Measurements from ENCODE around the gene TBCD. TPM values are rescaled to one million over a fixed set of nuclear protein-coding genes. Genes with fewer than 3 reads are reported as not detected.
"Not testable (repeated sequence)": the region's sequence is repeated elsewhere in the genome, so short reads cannot be mapped to it uniquely, and the experiment has no call there.

The TBCD gene
- polyA plus RNA-seq, 2 donors, result 54.4 to 62.8 TPM

GRCh38 chr17:82780195-82780594 is 28.3 kb downstream of the TBCD start:
- peaks cover 11 to 24% of the 10 kb centered on the region in 2 donors for H3K36me3 ChIP-seq (ENCODE audit: control insufficient read depth in 2 of 2, insufficient read depth in 2 of 2, low read length in 1 of 2)
- H3K27ac ChIP-seq (ENCODE audit: low read depth in 2 of 2, low read length in 1 of 2), result no peak overlapping the region
- H3K4me3 ChIP-seq (ENCODE audit: low read depth in 1 of 2, low read length in 2 of 2), result no peak overlapping the region
- peaks cover 0 to 10% of the 10 kb centered on the region in 2 donors for H3K4me1 ChIP-seq (ENCODE audit: control insufficient read depth in 2 of 2, insufficient read depth in 2 of 2, low read length in 1 of 2)
- no peaks in the 10 kb centered on the region for H3K27me3 ChIP-seq (ENCODE audit: control insufficient read depth in 1 of 2, insufficient read depth in 2 of 2, low read length in 2 of 2)
- 78% methylated on average over 12 of the region's 12 CpGs for WGBS, 2 donors
- no peaks in the 10 kb centered on the region for H3K9me3 ChIP-seq (ENCODE audit: control insufficient read depth in 2 of 2, insufficient read depth in 1 of 2, low read depth in 1 of 2, low read length in 1 of 2)

- Histone ChIP-seq H3K9me3 (ENCODE audit: control insufficient read depth in 2 of 2, insufficient read depth in 1 of 2, low read depth in 1 of 2, low read length in 1 of 2) (no peaks in the 10 kb centered on the region), H3K4me1 (ENCODE audit: control insufficient read depth in 2 of 2, insufficient read depth in 2 of 2, low read length in 1 of 2) (peaks cover 2 to 16% of the 10 kb centered on the region in 2 donors), H3K36me3 (ENCODE audit: control insufficient read depth in 2 of 2, insufficient read depth in 2 of 2, low read length in 1 of 2) (peaks cover 11 to 24% of the 10 kb centered on the region in 2 donors), H3K4me3 (ENCODE audit: low read depth in 1 of 2, low read length in 2 of 2) (no peak overlapping the region), H3K27me3 (ENCODE audit: control insufficient read depth in 1 of 2, insufficient read depth in 2 of 2, low read length in 2 of 2) (no peaks in the 10 kb centered on the region), H3K27ac (ENCODE audit: low read depth in 2 of 2, low read length in 1 of 2) (peak overlapping the region in 1 of 2 donors; percentile 4)
- 80 to 82% methylated on average over 27 of the region's 27 CpGs for WGBS, 2 donors
Observed at GRCh38 chr17:82780971-82781893, 29.4 kb downstream of the TBCD start.

GRCh38 chr17:82781894-82782274 is 30.0 kb downstream of the TBCD start:
- Histone ChIP-seq H3K27ac (ENCODE audit: low read depth in 2 of 2, low read length in 1 of 2) (peak overlapping the region; percentile 45 to 54), H3K9me3 (ENCODE audit: control insufficient read depth in 2 of 2, insufficient read depth in 1 of 2, low read depth in 1 of 2, low read length in 1 of 2) (no peaks in the 10 kb centered on the region), H3K36me3 (ENCODE audit: control insufficient read depth in 2 of 2, insufficient read depth in 2 of 2, low read length in 1 of 2) (peaks cover 9 to 19% of the 10 kb centered on the region in 2 donors), H3K27me3 (ENCODE audit: control insufficient read depth in 1 of 2, insufficient read depth in 2 of 2, low read length in 2 of 2) (no peaks in the 10 kb centered on the region), H3K4me1 (ENCODE audit: control insufficient read depth in 2 of 2, insufficient read depth in 2 of 2, low read length in 1 of 2) (peaks cover 4 to 19% of the 10 kb centered on the region in 2 donors), H3K4me3 (ENCODE audit: low read depth in 1 of 2, low read length in 2 of 2) (no peak overlapping the region)
- WGBS, 2 donors, result 24 to 25% methylated on average over 8 of the region's 8 CpGs

GRCh38 chr17:82782657-82783207 is 30.9 kb downstream of the TBCD start:
- peak overlapping the region in 1 of 2 donors; percentile 36 for H3K27ac ChIP-seq (ENCODE audit: low read depth in 2 of 2, low read length in 1 of 2)
- H3K4me1 ChIP-seq (ENCODE audit: control insufficient read depth in 2 of 2, insufficient read depth in 2 of 2, low read length in 1 of 2), result peaks cover 4 to 19% of the 10 kb centered on the region in 2 donors
- WGBS, 2 donors, result 80 to 83% methylated on average over 41 to 42 of the region's 42 CpGs
- no peaks in the 10 kb centered on the region for H3K27me3 ChIP-seq (ENCODE audit: control insufficient read depth in 1 of 2, insufficient read depth in 2 of 2, low read length in 2 of 2)
- H3K36me3 ChIP-seq (ENCODE audit: control insufficient read depth in 2 of 2, insufficient read depth in 2 of 2, low read length in 1 of 2), result peaks cover 9 to 19% of the 10 kb centered on the region in 2 donors
- H3K4me3 ChIP-seq (ENCODE audit: low read depth in 1 of 2, low read length in 2 of 2), result peak overlapping the region in 1 of 2 donors; percentile 11
- no peaks in the 10 kb centered on the region for H3K9me3 ChIP-seq (ENCODE audit: control insufficient read depth in 2 of 2, insufficient read depth in 1 of 2, low read depth in 1 of 2, low read length in 1 of 2)

- Histone ChIP-seq H3K27ac (ENCODE audit: low read depth in 2 of 2, low read length in 1 of 2) (no peak overlapping the region), H3K4me3 (ENCODE audit: low read depth in 1 of 2, low read length in 2 of 2) (no peak overlapping the region), H3K4me1 (ENCODE audit: control insufficient read depth in 2 of 2, insufficient read depth in 2 of 2, low read length in 1 of 2) (peaks cover 4 to 21% of the 10 kb centered on the region in 2 donors), H3K36me3 (ENCODE audit: control insufficient read depth in 2 of 2, insufficient read depth in 2 of 2, low read length in 1 of 2) (peaks cover 9 to 19% of the 10 kb centered on the region in 2 donors), H3K27me3 (ENCODE audit: control insufficient read depth in 1 of 2, insufficient read depth in 2 of 2, low read length in 2 of 2) (no peaks in the 10 kb centered on the region), H3K9me3 (ENCODE audit: control insufficient read depth in 2 of 2, insufficient read depth in 1 of 2, low read depth in 1 of 2, low read length in 1 of 2) (no peaks in the 10 kb centered on the region)
- 93 to 94% methylated on average over 18 of the region's 18 CpGs for WGBS, 2 donors
Observed at GRCh38 chr17:82783498-82783897, 31.6 kb downstream of the TBCD start.

- not testable (repeated sequence) for H3K27me3 ChIP-seq (ENCODE audit: control insufficient read depth in 1 of 2, insufficient read depth in 2 of 2, low read length in 2 of 2); H3K9me3 ChIP-seq (ENCODE audit: control insufficient read depth in 2 of 2, insufficient read depth in 1 of 2, low read depth in 1 of 2, low read length in 1 of 2); H3K4me3 ChIP-seq (ENCODE audit: low read depth in 1 of 2, low read length in 2 of 2)
- H3K27ac ChIP-seq (ENCODE audit: low read depth in 2 of 2, low read length in 1 of 2), result peak overlapping the region in 1 of 2 donors; percentile 98
- H3K4me1 ChIP-seq (ENCODE audit: control insufficient read depth in 2 of 2, insufficient read depth in 2 of 2, low read length in 1 of 2), result peaks cover 4 to 24% of the 10 kb centered on the region in 2 donors
- 98% methylated on average over 14 to 16 of the region's 16 CpGs for WGBS, 2 donors
- H3K36me3 ChIP-seq (ENCODE audit: control insufficient read depth in 2 of 2, insufficient read depth in 2 of 2, low read length in 1 of 2), result peaks cover 9 to 16% of the 10 kb centered on the region in 2 donors
Observed at GRCh38 chr17:82785581-82785980, 33.7 kb downstream of the TBCD start.

GRCh38 chr17:82786427-82786826 is 34.6 kb downstream of the TBCD start:
- 69 to 78% methylated on average over 10 of the region's 10 CpGs for WGBS, 2 donors
- no peaks in the 10 kb centered on the region for H3K27me3 ChIP-seq (ENCODE audit: control insufficient read depth in 1 of 2, insufficient read depth in 2 of 2, low read length in 2 of 2)
- no peak overlapping the region for H3K4me3 ChIP-seq (ENCODE audit: low read depth in 1 of 2, low read length in 2 of 2)
- H3K4me1 ChIP-seq (ENCODE audit: control insufficient read depth in 2 of 2, insufficient read depth in 2 of 2, low read length in 1 of 2), result peaks cover 4 to 27% of the 10 kb centered on the region in 2 donors
- H3K27ac ChIP-seq (ENCODE audit: low read depth in 2 of 2, low read length in 1 of 2), result peak overlapping the region; percentile 94 to 98
- peaks cover 9 to 16% of the 10 kb centered on the region in 2 donors for H3K36me3 ChIP-seq (ENCODE audit: control insufficient read depth in 2 of 2, insufficient read depth in 2 of 2, low read length in 1 of 2)
- no peaks in the 10 kb centered on the region for H3K9me3 ChIP-seq (ENCODE audit: control insufficient read depth in 2 of 2, insufficient read depth in 1 of 2, low read depth in 1 of 2, low read length in 1 of 2)

- peak overlapping the region; percentile 94 to 98 for H3K27ac ChIP-seq (ENCODE audit: low read depth in 2 of 2, low read length in 1 of 2)
- H3K27me3 ChIP-seq (ENCODE audit: control insufficient read depth in 1 of 2, insufficient read depth in 2 of 2, low read length in 2 of 2), result no peaks in the 10 kb centered on the region
- H3K4me3 ChIP-seq (ENCODE audit: low read depth in 1 of 2, low read length in 2 of 2), result no peak overlapping the region
- H3K4me1 ChIP-seq (ENCODE audit: control insufficient read depth in 2 of 2, insufficient read depth in 2 of 2, low read length in 1 of 2), result peaks cover 4 to 25% of the 10 kb centered on the region in 2 donors
- peaks cover 9 to 17% of the 10 kb centered on the region in 2 donors for H3K36me3 ChIP-seq (ENCODE audit: control insufficient read depth in 2 of 2, insufficient read depth in 2 of 2, low read length in 1 of 2)
- H3K9me3 ChIP-seq (ENCODE audit: control insufficient read depth in 2 of 2, insufficient read depth in 1 of 2, low read depth in 1 of 2, low read length in 1 of 2), result no peaks in the 10 kb centered on the region
- WGBS, 2 donors, result 53 to 63% methylated on average over 27 of the region's 27 CpGs
Observed at GRCh38 chr17:82787081-82787848, 35.4 kb downstream of the TBCD start.

Data from esophagus (tissue), 2 donors.